ENCODE measurements around the gene MBNL1. TPM values are rescaled to one million over a fixed set of nuclear protein-coding genes. Genes with fewer than 3 reads are reported as not detected.

The MBNL1 gene
- total RNA-seq, 1 donor from 2014 or later, result 229 TPM

- Histone ChIP-seq H3K4me3 (no peak overlapping the region), H3K27me3 (no peaks in the 10 kb centered on the region), H3K4me1 (peaks cover 37% of the 10 kb centered on the region), H3K36me3 (peaks cover 29% of the 10 kb centered on the region), H3K27ac (no peak overlapping the region), H3K9me3 (no peaks in the 10 kb centered on the region)
- intact Hi-C loops (cut with DNase I), result no loop called here
- ATAC-seq, result no peak
- no peak for DNase-seq
- no peak for TF ChIP-seq CTCF (IDR thresholded peaks at IDR 0.05)
Observed at GRCh38 chr3:152345233-152345632, 76.5 kb downstream of the MBNL1 start.

GRCh38 chr3:152346058-152346457 is 77.3 kb downstream of the MBNL1 start:
- Histone ChIP-seq H3K4me3 (no peak overlapping the region), H3K27ac (no peak overlapping the region), H3K36me3 (peaks cover 21% of the 10 kb centered on the region), H3K27me3 (no peaks in the 10 kb centered on the region), H3K4me1 (peaks cover 33% of the 10 kb centered on the region), H3K9me3 (no peaks in the 10 kb centered on the region)
- no peak for DNase-seq
- intact Hi-C loops (cut with DNase I), result no loop called here
- no peak for TF ChIP-seq CTCF (IDR thresholded peaks at IDR 0.05)
- no peak for ATAC-seq

GRCh38 chr3:152346740-152347139 is 78.0 kb downstream of the MBNL1 start:
- Histone ChIP-seq H3K36me3 (peaks cover 16% of the 10 kb centered on the region), H3K27ac (no peak overlapping the region), H3K27me3 (no peaks in the 10 kb centered on the region), H3K4me3 (no peak overlapping the region), H3K4me1 (peaks cover 33% of the 10 kb centered on the region), H3K9me3 (no peaks in the 10 kb centered on the region)
- ATAC-seq, result no peak
- intact Hi-C loops (cut with DNase I), result no loop called here
- DNase-seq, result no peak
- no peak for TF ChIP-seq CTCF (IDR thresholded peaks at IDR 0.05)

GRCh38 chr3:152348436-152349177 is 79.9 kb downstream of the MBNL1 start:
- H3K4me1 ChIP-seq, result peaks cover 33% of the 10 kb centered on the region
- no peak for DNase-seq
- intact Hi-C loops (cut with DNase I), result no loop called here
- no peak overlapping the region for H3K27ac ChIP-seq
- peaks cover 11% of the 10 kb centered on the region for H3K36me3 ChIP-seq
- no peaks in the 10 kb centered on the region for H3K9me3 ChIP-seq
- no peak for ATAC-seq
- no peaks in the 10 kb centered on the region for H3K27me3 ChIP-seq
- no peak for TF ChIP-seq CTCF (IDR thresholded peaks at IDR 0.05)
- no peak overlapping the region for H3K4me3 ChIP-seq

- no peak overlapping the region for H3K4me3 ChIP-seq
- intact Hi-C loops (cut with DNase I), result no loop called here
- no peak overlapping the region for H3K27ac ChIP-seq
- no peak for TF ChIP-seq CTCF (IDR thresholded peaks at IDR 0.05)
- peaks cover 8% of the 10 kb centered on the region for H3K36me3 ChIP-seq
- H3K9me3 ChIP-seq, result no peaks in the 10 kb centered on the region
- H3K27me3 ChIP-seq, result no peaks in the 10 kb centered on the region
- ATAC-seq (no peak), DNase-seq (no peak)
- H3K4me1 ChIP-seq, result peaks cover 33% of the 10 kb centered on the region
Observed at GRCh38 chr3:152349392-152349791, 80.7 kb downstream of the MBNL1 start.

Data from upper lobe of right lung (tissue), 1 donor.